Colonic mucosa (tissue), 4 donors: ENCODE data around the gene RPP30. TPM values are rescaled to one million over a fixed set of nuclear protein-coding genes. Genes with fewer than 3 reads are reported as not detected.

Source experiments
- DNase-seq: peaks from one replicate; pipeline ENCODE4 v3.0.0-alpha.2; 2020
- H3K27ac ChIP-seq: fragments of 200-600 bp; one replicate; pipeline ENCODE4 v1.8.0; 2021
- H3K27me3 ChIP-seq: fragments of 200-600 bp; one replicate; pipeline ENCODE4 v1.8.0; 2021
- H3K36me3 ChIP-seq: fragments of 200-600 bp; one replicate; pipeline ENCODE4 v1.8.0; 2021
- H3K4me1 ChIP-seq: fragments of 200-600 bp; one replicate; pipeline ENCODE4 v1.8.0; 2021; ENCODE audit warnings: mild to moderate bottlenecking
- H3K4me3 ChIP-seq: fragments of 200-600 bp; one replicate; pipeline ENCODE4 v1.8.0; 2021
- H3K9ac ChIP-seq, 2 donors: one replicate each; pipeline ENCODE4 v1.7.0; 2013; ENCODE audit warnings: control low read depth in 2 of 2, low read depth in 2 of 2, low read length in 2 of 2
- H3K9me3 ChIP-seq: fragments of 200-600 bp; one replicate; pipeline ENCODE4 v1.8.0; 2021
- intact Hi-C: fragments of 100-400 bp; cut with DNase I; formaldehyde crosslinking; loops from one replicate; pipeline ENCODE4 v1.14.1; 2022
- total RNA-seq, 2 donors: library from RNA; stranded (reverse); fragmentation: NEBNext Ultra II Directional in 1 of 2; extraction: Animal tissue kit (Norgen Biotek cat#: 25700) in 1 of 2; gene quantifications; one replicate each; pipeline ENCODE4 v1.2.1, GENCODE V29; 2021
- TF ChIP-seq, protein P1 (sequence below): fragments of 200-600 bp; IDR thresholded peaks from one replicate; pipeline ENCODE4 v1.8.0; 2022; ENCODE audit warnings: antibody characterized with exemption, mild to moderate bottlenecking
- donor health status: healthy.
- donor health status: DM: no; HTN: no; CAD: no.
- donor health status: DM: no; HTN: no; CAD: no.

Gene RPP30
- total RNA-seq, 2 donors from 2014 or later, result 22.0 to 39.7 TPM

- Histone ChIP-seq H3K4me1 (no peaks in the 10 kb centered on the region), H3K36me3 (no peaks in the 10 kb centered on the region), H3K9ac (no peak overlapping the region), H3K27ac (no peak overlapping the region), H3K9me3 (no peaks in the 10 kb centered on the region), H3K4me3 (no peak overlapping the region), H3K27me3 (no peaks in the 10 kb centered on the region)
- TF ChIP-seq, protein P1, sequence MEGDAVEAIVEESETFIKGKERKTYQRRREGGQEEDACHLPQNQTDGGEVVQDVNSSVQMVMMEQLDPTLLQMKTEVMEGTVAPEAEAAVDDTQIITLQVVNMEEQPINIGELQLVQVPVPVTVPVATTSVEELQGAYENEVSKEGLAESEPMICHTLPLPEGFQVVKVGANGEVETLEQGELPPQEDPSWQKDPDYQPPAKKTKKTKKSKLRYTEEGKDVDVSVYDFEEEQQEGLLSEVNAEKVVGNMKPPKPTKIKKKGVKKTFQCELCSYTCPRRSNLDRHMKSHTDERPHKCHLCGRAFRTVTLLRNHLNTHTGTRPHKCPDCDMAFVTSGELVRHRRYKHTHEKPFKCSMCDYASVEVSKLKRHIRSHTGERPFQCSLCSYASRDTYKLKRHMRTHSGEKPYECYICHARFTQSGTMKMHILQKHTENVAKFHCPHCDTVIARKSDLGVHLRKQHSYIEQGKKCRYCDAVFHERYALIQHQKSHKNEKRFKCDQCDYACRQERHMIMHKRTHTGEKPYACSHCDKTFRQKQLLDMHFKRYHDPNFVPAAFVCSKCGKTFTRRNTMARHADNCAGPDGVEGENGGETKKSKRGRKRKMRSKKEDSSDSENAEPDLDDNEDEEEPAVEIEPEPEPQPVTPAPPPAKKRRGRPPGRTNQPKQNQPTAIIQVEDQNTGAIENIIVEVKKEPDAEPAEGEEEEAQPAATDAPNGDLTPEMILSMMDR, result no peak
- intact Hi-C loops, result no loop called here
- no peak for DNase-seq
Measured at GRCh38 chr10:90924552-90924951, 52.8 kb downstream of the RPP30 start.

DNA sequence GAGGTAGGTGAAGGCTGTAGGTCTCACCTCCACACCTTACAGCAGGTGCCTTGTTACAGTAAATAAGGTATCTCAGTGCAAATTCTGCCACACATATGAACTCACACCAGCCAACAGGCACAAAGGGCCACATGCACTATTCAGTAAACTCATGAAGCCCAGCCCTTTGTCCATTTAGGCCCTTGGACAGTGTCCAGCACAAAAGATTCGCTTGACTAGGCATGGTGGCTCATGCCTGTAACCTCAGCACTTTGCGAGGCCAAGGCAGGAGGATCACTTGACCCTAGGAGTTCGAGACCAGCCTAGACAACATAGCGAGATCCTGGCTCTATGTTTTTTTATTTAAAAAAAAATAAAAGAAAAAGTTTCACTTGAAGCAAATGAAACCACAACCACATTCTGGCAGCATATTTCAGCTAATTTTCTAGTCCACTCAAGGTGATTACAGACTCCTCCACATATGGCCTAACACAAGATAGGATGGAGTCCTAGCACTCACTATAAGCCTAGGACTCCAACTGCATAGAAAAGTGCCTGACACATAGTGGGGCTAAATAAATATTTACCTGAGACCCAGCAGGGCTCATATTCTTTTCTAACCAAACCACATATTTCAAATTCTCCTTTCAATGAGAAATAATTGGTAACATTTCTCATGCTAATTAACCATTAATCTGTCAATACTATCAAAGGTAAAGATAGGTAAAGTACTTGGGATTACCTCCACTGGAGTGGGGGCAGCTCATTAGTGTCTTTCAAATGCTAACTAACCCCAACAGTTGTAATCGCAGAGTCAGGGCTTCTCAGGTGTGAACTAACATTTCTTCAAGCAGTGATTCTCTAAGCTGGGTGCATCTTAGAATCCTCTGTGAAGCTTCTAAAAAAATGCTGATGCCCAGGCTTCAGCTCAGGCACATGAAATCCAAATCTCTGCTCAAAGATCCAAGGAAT, 53.6 kb downstream of the RPP30 start:
- H3K36me3 ChIP-seq, result no peaks in the 10 kb centered on the region
- TF ChIP-seq, protein P1, result no peak
- H3K4me1 ChIP-seq, result no peaks in the 10 kb centered on the region
- no peak overlapping the region for H3K4me3 ChIP-seq
- no peaks in the 10 kb centered on the region for H3K27me3 ChIP-seq
- intact Hi-C loops, result no loop called here
- H3K9ac ChIP-seq, result no peak overlapping the region
- H3K9me3 ChIP-seq, result no peaks in the 10 kb centered on the region
- no peak overlapping the region for H3K27ac ChIP-seq
- no peak for DNase-seq

- Histone ChIP-seq H3K27me3 (no peaks in the 10 kb centered on the region), H3K4me3 (no peak overlapping the region), H3K36me3 (no peaks in the 10 kb centered on the region), H3K9me3 (no peaks in the 10 kb centered on the region), H3K27ac (no peak overlapping the region), H3K4me1 (no peaks in the 10 kb centered on the region), H3K9ac (no peak overlapping the region)
- no peak for DNase-seq
- TF ChIP-seq, protein P1, result no peak
- intact Hi-C loops, result no loop called here
Measured at GRCh38 chr10:90927293-90927692, 55.5 kb downstream of the RPP30 start.

GRCh38 chr10:90929179-90929578, 57.4 kb downstream of the RPP30 start:
- intact Hi-C loops, result no loop called here
- no peak for DNase-seq
- no peaks in the 10 kb centered on the region for H3K27me3 ChIP-seq
- TF ChIP-seq, protein P1, result no peak
- H3K36me3 ChIP-seq, result no peaks in the 10 kb centered on the region
- no peak overlapping the region for H3K27ac ChIP-seq
- no peaks in the 10 kb centered on the region for H3K4me1 ChIP-seq
- H3K9me3 ChIP-seq, result no peaks in the 10 kb centered on the region
- no peak overlapping the region for H3K4me3 ChIP-seq
- no peak overlapping the region for H3K9ac ChIP-seq

DNA sequence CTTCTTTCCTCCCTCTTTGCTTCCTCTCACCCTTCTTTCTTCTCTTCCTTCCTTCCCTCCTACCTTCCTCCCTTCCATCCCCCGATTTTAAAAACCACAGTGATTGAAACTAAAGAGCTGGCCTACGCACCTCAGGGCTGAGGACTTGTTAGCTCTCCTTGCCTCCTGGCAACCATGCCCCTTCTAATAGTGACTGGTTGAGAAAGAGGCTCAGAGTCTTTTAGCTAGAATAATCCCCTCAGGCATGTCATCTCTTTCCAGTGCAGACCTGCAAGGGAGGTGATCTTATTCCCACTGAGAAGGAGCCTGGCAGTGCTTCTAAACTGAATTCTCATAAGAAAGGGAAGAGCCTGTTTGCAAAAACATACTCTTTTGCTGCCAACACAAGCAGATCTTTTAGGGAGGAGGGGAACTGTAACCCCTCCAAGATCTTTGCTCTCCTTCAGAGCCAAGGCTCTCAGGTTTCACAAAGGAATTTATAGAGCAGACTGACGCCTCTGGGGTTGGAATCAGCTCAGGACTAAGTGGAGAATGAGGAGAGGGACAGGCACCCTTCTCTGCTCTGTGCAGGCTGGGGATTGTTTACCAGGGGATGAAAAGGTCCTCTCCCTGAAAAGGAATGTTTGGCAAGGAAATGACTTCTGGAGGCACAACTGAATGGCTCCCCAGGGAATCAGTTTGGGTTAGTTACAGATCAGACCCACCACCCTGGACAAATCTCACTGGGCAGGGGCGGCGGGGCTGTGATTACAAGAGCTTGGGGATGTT, 58.5 kb downstream of the RPP30 start:
- Histone ChIP-seq H3K9me3 (no peaks in the 10 kb centered on the region), H3K27me3 (no peaks in the 10 kb centered on the region), H3K27ac (no peak overlapping the region), H3K4me3 (no peak overlapping the region), H3K4me1 (no peaks in the 10 kb centered on the region), H3K36me3 (no peaks in the 10 kb centered on the region), H3K9ac (no peak overlapping the region)
- intact Hi-C loops, result no loop called here
- TF ChIP-seq, protein P1, result no peak
- DNase-seq, result no peak
